Midbrain (tissue), 1 donor: Measurements from ENCODE around the gene SCIN.
"Not testable (repeated sequence)": the region's sequence is repeated elsewhere in the genome, so short reads cannot be mapped to it uniquely, and the experiment has no call there.

ENCODE experiments used
- DNase-seq: peaks from one replicate; lab custom pipeline; 2025; lab: John Stamatoyannopoulos, UW

SCIN gene

GRCh38 chr7:12688485-12689170, 118.1 kb downstream of the SCIN start:
- DNase-seq, result not testable (repeated sequence)

- DNase-seq, result no peak
Measured at GRCh38 chr7:12689451-12689850, 118.9 kb downstream of the SCIN start.

- DNase-seq, result no peak
Measured at GRCh38 chr7:12690041-12690878, 119.7 kb downstream of the SCIN start.

GRCh38 chr7:12691388-12691787, 120.9 kb downstream of the SCIN start:
- DNase-seq, result not testable (repeated sequence)

GRCh38 chr7:12692035-12692434, 121.5 kb downstream of the SCIN start:
- no peak for DNase-seq

- DNase-seq, result no peak
Measured at GRCh38 chr7:12692479-12693259, 122.1 kb downstream of the SCIN start.

- no peak for DNase-seq
Measured at GRCh38 chr7:12694817-12695216, 124.3 kb downstream of the SCIN start.

- no peak for DNase-seq
Measured at GRCh38 chr7:12695965-12696364, 125.4 kb downstream of the SCIN start.

- DNase-seq, result no peak
Measured at GRCh38 chr7:12699299-12699698, 128.8 kb downstream of the SCIN start.

- DNase-seq, result no peak
Measured at GRCh38 chr7:12701433-12701832, 130.9 kb downstream of the SCIN start.

- no peak for DNase-seq
Measured at GRCh38 chr7:12703881-12704280, 133.4 kb downstream of the SCIN start.

GRCh38 chr7:12705878-12706277, 135.4 kb downstream of the SCIN start:
- DNase-seq, result no peak

GRCh38 chr7:12706900-12707536, 136.5 kb downstream of the SCIN start:
- no peak for DNase-seq

- DNase-seq, result no peak
Measured at GRCh38 chr7:12708314-12708713, 137.8 kb downstream of the SCIN start.
